Measurements from ENCODE around the gene DOCK8. TPM values are rescaled to one million over a fixed set of nuclear protein-coding genes. Genes with fewer than 3 reads are reported as not detected.
"Not testable (repeated sequence)": the region's sequence is repeated elsewhere in the genome, so short reads cannot be mapped to it uniquely, and the experiment has no call there.

Gene DOCK8
- total RNA-seq, 2 donors from 2014 or later, result 5.9 to 10.9 TPM

- Histone ChIP-seq H3K27me3 (no peaks in the 10 kb centered on the region), H3K9me3 (no peaks in the 10 kb centered on the region), H3K27ac (peak overlapping the region; percentile 81 to 95 (median 82)), H3K4me3 (peak overlapping the region; percentile 51 to 83), H3K4me1 (peaks cover 40% of the 10 kb centered on the region), H3K36me3 (replicated peaks in 1 of 2; ENCODE audit: insufficient read depth in 1 of 2, low read depth in 2 of 2) (no peaks in the 10 kb centered on the region)
- 4 to 5% methylated on average over 5 to 14 of the region's 14 CpGs for WGBS, 2 donors
- DNase-seq, result no peak
- intact Hi-C loops (cut with DNase I), result no loop called here
- no peak for ATAC-seq
- TF ChIP-seq, protein P1, sequence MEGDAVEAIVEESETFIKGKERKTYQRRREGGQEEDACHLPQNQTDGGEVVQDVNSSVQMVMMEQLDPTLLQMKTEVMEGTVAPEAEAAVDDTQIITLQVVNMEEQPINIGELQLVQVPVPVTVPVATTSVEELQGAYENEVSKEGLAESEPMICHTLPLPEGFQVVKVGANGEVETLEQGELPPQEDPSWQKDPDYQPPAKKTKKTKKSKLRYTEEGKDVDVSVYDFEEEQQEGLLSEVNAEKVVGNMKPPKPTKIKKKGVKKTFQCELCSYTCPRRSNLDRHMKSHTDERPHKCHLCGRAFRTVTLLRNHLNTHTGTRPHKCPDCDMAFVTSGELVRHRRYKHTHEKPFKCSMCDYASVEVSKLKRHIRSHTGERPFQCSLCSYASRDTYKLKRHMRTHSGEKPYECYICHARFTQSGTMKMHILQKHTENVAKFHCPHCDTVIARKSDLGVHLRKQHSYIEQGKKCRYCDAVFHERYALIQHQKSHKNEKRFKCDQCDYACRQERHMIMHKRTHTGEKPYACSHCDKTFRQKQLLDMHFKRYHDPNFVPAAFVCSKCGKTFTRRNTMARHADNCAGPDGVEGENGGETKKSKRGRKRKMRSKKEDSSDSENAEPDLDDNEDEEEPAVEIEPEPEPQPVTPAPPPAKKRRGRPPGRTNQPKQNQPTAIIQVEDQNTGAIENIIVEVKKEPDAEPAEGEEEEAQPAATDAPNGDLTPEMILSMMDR (IDR thresholded peaks at IDR 0.05), result no peak
- TF ChIP-seq POLR2A (IDR thresholded peaks at IDR 0.05), result no peak
Observed at GRCh38 chr9:214351-214647, 366 bp upstream of the DOCK8 start.

DNA sequence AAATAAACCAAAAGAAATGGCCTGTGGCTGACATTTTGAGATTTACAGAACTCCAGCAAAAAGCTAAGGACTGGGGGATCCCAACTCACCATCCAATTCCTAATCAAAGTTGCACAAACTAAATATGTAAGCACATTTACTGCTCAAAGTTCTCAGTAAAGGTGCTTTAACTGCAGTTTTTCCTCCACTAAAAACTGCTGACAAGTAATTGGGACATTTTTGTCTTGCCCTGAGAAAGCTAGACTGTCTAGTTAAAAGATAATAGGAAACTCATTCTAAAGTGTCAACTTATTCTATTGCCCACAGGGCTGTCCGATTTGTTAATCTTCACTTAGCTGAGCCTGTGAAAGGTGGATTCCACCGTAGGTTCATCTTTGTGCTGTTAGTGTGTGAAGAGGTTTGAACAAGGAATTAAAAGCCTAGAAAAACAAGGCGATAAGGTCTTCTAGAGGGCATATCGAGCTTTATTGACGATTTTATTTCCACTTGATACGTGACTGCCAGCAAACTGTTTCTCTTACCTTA is 1.0 kb downstream of the DOCK8 start:
- ATAC-seq (no peak), DNase-seq (no peak)
- no peak for TF ChIP-seq POLR2A (IDR thresholded peaks at IDR 0.05)
- TF ChIP-seq, protein P1 (IDR thresholded peaks at IDR 0.05), result no peak
- no peaks in the 10 kb centered on the region for H3K9me3 ChIP-seq
- intact Hi-C loops (cut with DNase I), result no loop called here
- H3K36me3 ChIP-seq (replicated peaks in 1 of 2; ENCODE audit: insufficient read depth in 1 of 2, low read depth in 2 of 2), result no peaks in the 10 kb centered on the region
- H3K4me1 ChIP-seq, result peaks cover 40% of the 10 kb centered on the region
- peak overlapping the region; percentile 51 to 83 for H3K4me3 ChIP-seq
- peak overlapping the region; percentile 13 to 95 (median 82) for H3K27ac ChIP-seq
- WGBS, 2 donors, result 19 to 31% methylated on average over 6 of the region's 6 CpGs
- no peaks in the 10 kb centered on the region for H3K27me3 ChIP-seq

DNA sequence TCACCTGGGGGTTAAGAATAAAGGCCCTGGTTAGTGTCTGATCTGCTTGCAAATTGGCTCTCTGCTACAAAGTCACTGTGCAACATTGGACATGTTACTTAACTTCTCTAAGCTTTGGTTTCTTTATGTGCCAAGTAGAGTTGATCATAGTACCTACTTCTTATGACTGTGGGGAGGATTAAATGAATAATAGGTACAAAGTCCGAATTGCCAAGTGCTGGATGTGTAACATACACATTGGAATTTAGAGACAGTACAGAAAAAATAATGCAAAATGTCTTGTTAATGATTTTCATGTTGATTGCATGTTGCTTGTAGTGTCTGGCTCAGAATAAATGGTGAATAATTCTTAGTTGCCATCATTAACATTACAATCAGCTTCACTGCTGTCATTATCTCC is 2.2 kb downstream of the DOCK8 start:
- TF ChIP-seq, protein P1 (IDR thresholded peaks at IDR 0.05), result no peak
- ATAC-seq (no peak), DNase-seq (no peak)
- WGBS, 2 donors, result 57 to 73% methylated on average over 1 of the region's 1 CpG
- intact Hi-C loops (cut with DNase I), result no loop called here
- Histone ChIP-seq H3K4me3 (no peak overlapping the region), H3K9me3 (no peaks in the 10 kb centered on the region), H3K27ac (no peak overlapping the region), H3K36me3 (replicated peaks in 1 of 2; ENCODE audit: insufficient read depth in 1 of 2, low read depth in 2 of 2) (no peaks in the 10 kb centered on the region), H3K4me1 (peaks cover 30% of the 10 kb centered on the region), H3K27me3 (no peaks in the 10 kb centered on the region)

GRCh38 chr9:217950-218349 is 3.3 kb downstream of the DOCK8 start:
- 49 to 54% methylated on average over 2 of the region's 2 CpGs for WGBS, 2 donors
- no peaks in the 10 kb centered on the region for H3K9me3 ChIP-seq
- DNase-seq, result no peak
- no peak for ATAC-seq
- H3K27me3 ChIP-seq, result no peaks in the 10 kb centered on the region
- intact Hi-C loops (cut with DNase I), result no loop called here
- peak overlapping the region in 1 of 4 donors; percentile 42 for H3K27ac ChIP-seq
- peaks cover 24% of the 10 kb centered on the region for H3K4me1 ChIP-seq
- no peak overlapping the region for H3K4me3 ChIP-seq
- TF ChIP-seq, protein P1 (IDR thresholded peaks at IDR 0.05), result no peak
- no peak for TF ChIP-seq POLR2A (IDR thresholded peaks at IDR 0.05)
- H3K36me3 ChIP-seq (replicated peaks in 1 of 2; ENCODE audit: insufficient read depth in 1 of 2, low read depth in 2 of 2), result no peaks in the 10 kb centered on the region

GRCh38 chr9:219036-219435 is 4.4 kb downstream of the DOCK8 start:
- ATAC-seq; H3K27me3 ChIP-seq; H3K36me3 ChIP-seq (replicated peaks in 1 of 2; ENCODE audit: insufficient read depth in 1 of 2, low read depth in 2 of 2); H3K4me3 ChIP-seq; DNase-seq; H3K9me3 ChIP-seq; H3K27ac ChIP-seq; intact Hi-C loops (cut with DNase I): not testable (repeated sequence)
- WGBS, 2 donors, result 79 to 88% methylated on average over 7 of the region's 7 CpGs
- H3K4me1 ChIP-seq, result peaks cover 21% of the 10 kb centered on the region
